CD4-positive, alpha-beta T cell treated with Interleukin-21 for 1 hour (primary cell): ENCODE data around the gene ARHGAP24.
A peak's percentile ranks its signal among the peaks of the same experiment; 100 is the strongest.

Experiments
- DNase-seq: peaks from one replicate; pipeline ENCODE4 v3.0.0-alpha.2; 2020

The ARHGAP24 gene

DNA sequence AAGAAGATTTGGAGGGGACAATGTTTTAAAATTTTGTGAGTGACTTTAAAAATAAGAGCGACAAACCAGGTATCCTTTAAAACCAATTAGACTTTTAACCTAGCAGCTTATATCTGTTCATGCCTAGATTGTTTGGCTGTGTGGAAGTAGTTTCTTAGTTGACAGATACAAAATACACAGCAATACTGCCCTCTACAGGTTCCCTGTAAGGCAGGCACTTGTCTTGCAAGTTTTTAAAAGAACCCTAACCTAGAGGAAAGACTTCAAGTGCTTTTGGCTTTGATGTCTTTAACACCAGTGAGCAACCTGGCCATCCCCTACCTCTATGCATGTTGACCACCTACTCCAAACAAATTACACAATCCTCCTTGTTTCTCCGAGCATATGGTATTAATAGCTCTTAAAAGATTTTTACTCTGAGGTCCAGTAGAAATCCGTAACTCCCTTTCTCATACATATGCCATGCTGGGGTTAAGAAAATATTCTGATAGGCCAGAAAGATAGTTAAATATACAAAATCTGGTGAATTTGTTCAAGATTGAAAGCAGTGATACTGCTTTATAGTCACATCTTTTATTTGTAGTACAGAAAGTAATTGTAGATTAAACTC is 273.0 kb downstream of the ARHGAP24 start:
- DNase-seq, result peak; percentile 18

DNA sequence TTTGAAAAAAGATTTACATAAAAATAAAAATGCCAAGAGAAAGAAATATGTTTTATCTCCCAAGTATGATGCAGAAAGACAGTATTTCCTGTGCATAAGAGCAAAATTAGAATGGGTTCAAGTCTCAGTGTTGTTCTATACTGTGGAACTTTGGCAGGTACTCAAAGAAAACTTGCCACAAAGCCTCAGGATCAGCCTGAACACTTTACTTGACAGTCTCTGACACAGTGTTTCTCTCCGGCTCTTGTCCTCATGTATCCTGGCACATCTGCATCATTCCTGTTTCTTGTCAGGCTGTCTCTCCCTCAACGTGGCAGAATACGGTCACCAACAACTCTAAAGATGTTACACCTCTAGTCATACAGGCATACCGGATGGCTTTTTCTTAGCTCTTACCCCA is 273.7 kb downstream of the ARHGAP24 start:
- no peak for DNase-seq

DNA sequence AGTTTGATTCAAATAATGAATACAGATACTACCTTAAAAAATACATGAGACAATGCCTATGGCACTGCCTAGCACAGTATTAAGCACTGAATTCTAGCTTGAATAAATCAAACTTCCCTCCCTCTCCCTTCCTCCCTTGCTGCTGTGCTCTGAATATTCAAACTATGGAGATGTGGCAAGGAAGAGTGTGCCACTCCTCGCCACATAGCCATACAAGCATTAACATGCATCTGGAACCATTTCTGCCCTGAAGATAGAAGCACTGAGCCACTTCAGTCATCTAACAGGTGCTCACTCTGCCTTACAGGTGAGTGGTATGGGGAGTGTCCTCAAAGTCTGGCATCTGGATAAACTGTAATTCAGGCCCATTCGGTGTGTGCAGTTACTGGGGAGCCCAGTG is 276.9 kb downstream of the ARHGAP24 start:
- no peak for DNase-seq

DNA sequence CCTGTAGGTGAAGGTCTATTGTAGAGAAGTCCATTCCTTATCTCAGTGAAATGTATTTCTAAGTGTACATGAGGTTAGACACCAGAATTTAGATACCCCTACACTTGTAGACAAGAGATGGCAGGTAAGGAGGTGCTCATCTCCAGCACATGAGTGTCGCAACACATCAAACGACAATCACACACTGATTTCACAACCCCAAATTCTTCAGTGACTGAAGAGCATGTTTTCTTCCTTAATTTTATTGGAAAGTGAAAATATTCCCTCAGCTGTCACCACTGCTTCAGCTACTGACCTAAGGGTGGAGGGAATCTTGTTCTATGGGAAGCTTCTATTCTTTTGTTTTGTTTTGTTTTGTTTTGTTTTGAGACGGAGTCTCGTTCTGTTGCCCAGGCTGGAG is 280.3 kb downstream of the ARHGAP24 start:
- DNase-seq, result no peak

DNA sequence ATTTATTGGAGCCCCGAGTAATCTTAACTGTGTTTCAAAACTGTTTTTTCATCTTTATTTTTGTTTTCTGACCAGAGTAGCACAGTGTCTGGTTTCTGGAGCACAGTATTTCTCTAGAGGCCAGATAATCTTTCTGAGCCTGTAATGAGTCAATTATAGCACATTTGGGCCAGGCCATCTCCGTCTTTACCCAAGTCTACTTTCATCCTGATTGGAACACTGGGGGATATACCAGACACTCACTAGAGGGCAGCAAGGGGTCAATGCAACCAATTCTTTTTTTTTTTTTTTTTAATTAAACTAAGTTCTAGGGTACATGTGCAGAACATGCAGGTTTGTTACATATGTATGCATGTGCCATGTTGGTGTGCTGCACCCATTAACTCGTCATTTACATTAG is 282.0 kb downstream of the ARHGAP24 start:
- no peak for DNase-seq

DNA sequence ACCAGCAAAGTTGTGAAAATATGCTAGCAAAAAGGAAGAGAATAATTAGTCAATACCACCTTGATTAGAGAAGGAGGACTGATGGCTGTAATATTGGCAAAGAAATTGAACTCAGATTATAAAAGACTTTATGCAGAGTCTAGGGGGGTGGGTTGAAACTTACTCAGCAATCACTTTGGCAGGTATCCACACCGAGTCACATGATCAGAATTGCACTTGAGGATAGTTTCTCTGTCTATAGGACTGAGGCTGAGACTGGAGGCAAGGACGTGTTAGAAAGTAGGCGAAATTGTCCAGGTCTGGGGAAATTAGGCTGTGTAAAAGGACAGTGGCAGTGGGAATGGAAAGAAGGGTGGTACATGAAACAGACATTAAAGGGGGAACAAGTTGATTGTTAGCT is 284.4 kb downstream of the ARHGAP24 start:
- DNase-seq, result no peak

DNA sequence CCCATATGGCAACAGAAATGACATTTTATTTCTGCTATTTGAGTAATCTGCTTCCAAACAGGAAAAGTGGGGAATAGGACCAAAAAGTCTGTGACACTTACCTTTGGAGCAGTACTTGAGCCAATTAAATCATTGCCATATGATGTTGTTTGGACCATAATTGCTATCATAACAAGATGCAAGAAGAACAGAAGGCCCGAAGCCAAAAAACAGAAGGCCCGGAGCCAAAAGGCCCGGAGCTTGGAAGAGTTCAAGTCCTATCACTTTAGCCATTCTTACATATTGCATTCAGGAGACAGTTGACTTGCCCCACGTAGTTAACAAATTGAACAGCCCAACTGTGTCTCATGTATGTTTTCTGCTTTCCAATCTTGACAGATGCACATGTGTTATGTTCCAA is 285.6 kb downstream of the ARHGAP24 start:
- DNase-seq, result no peak

DNA sequence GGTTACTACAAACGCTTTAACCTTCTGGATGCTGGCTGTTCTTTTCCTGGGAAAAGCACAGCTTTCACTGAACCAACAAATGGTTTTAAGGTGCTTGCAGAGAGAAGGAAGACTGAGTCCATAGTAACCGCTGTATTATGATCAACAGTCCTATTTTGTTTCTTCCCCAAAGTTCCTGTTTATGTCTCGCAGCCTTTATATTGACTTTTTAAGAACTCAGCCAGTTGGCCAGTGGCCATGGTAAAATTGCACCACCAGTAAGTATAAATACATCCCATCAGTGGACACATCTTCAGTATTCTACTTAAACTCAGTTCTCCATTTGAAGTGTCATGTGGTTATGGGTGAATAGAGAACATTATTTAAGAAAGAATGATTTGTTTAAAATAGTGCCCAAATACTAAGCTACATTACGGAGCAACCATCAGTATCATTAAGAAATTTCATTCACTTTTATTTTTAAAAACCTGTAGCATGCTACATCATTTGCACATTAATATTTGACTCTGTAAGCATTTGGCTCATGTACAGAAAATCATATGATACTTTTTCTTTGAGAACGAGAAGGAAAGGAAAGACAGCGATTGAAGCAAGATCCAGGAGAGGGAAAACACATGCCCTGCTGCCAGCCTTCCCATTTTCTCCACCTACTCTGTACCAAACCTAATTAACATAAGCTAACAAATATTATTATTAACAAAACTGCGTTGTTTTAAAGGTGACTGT is 287.0 kb downstream of the ARHGAP24 start:
- DNase-seq, result no peak

DNA sequence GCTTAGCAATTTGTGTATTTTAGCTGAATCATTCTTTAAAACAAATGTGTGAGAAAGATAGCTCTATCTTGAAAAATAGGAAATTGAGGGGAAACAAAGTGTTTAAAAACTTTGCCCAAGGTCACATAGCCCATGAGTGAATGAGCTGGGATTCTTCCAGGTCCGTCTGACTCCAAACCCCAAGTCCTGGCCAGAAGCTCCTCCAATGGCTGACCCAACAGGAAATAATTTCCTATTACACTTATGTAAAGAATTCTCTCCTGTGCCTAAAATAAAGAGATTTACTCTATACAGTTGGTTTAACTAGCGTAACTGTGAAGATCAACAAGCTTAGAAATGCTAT is 287.6 kb downstream of the ARHGAP24 start:
- no peak for DNase-seq

DNA sequence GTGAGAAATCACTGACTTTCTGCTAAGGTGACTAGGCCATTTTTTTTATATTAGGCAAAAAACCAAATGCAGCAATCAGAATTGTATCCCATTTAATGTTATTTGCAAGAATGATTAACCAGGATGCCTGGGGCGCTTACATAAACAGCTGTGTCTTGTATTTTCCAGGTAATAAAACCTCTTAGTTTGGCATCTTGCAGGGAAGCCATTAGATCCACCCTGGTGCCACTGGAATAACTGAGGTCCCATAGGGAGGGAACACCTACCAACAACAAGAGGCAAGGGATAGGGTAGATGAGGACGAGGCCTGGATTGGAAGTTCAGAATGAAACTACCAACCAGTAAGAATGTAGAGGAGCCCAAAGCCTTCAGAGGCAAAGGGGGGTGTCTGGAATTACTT is 288.3 kb downstream of the ARHGAP24 start:
- DNase-seq, result no peak

DNA sequence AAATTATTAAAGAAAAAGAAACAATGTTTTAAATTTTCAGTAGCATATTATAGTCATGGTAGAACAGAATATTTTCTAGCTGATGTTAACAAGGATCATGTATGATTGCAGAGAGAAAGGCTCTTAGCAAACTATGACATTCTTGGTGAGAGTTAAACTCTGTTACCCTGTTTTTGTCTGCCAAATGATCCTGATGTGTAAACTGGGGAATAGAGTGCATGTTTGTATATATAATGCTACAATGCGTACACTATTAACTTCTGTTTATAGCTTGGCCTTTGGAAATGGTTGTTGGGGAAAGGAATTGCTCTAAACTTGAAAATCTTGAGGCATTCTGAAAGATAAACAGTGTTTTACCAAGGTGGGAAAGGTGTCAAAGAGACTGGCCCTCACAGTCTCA is 292.7 kb downstream of the ARHGAP24 start:
- DNase-seq, result no peak

DNA sequence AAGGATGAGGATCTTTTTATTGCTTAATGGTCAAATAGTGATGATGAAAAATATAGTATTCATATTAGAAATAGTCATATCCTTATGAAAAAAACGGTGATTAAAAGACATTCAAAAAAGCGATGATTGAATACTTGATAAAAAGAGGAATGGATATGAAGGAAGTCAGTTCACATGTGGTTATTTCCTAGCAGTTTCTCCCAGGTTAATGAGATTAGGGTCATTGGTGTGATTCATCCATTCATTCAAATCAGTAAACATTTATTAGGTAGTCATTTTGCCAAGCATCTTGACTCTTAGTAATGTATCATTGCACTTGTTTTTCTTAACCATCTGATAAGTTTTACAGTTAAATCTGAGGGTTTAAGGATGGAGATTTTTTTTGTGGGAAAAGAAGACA is 294.1 kb downstream of the ARHGAP24 start:
- DNase-seq, result no peak

DNA sequence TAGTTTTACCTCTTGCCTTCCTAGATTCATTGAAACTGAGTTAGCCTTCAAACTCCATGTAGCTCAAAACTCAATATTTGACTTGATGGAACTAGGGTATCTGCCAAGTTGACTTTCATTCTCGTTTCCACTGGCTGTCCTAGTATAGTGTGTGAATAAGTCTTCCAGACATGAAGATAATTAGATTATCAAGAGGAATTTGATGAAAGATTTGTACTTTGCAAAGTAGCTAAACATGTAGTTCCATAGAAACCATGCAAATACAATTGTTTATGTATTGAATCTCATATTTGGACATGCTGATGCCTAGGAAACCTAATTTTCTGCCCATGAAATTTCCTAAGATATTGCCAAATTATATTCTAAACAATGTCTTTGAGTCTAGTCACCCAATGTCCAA is 297.5 kb downstream of the ARHGAP24 start:
- no peak for DNase-seq

DNA sequence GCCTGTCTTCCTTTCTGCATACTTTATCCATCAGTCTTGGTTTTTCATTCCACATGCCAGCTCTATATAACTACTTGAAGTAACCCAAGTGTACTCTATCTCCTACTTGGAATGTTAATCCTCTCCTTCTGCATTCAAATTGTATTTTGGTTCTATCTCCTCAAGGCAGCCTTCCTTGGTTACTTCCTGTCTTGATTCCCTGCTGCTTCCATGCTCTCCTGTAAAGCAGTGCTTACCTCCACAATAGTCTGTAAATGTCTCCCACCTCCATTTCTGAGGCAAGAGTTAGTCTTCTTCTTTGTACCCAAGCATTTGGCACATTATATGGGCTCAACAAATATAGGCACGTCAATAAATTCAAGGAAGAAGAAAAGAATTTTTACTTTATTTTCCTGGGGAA is 298.4 kb downstream of the ARHGAP24 start:
- no peak for DNase-seq

DNA sequence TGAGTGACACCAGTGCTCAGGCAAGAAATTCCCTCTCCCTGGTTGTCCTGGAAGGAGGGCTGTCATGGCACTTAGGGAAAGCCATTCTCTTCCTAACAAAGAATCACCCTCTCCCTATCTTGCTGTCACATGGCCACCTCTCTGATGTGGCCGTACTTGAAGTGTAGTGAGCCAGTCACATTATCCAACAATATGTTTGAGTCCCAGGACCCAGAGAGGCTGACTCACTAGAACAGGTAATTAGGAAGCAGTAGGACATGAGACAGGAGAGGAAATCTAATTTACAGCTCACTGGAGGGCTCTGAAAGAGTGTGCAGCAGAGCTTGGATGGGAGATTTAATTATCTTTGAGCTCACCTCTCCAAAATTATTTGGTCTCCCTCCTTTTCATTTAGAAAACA is 299.1 kb downstream of the ARHGAP24 start:
- DNase-seq, result no peak

DNA sequence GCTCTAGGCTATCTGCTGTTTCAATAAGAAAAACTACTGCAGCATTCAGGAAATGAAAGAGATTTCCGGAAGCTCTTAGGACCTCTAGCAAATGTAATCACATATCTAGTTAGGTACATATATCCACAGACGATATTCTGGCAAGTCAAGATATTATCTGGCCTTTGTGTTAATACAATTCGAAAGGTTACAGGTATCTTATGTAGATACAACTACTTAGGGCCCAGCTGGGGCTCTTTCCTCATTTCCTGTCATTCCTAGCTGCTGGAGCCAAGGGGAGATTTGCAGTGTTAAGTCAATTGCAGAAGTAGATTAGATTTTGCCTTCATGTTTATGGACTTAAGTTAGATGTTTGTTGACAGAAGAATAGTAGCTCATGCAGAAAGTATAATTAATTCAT is 299.5 kb downstream of the ARHGAP24 start:
- DNase-seq, result no peak

DNA sequence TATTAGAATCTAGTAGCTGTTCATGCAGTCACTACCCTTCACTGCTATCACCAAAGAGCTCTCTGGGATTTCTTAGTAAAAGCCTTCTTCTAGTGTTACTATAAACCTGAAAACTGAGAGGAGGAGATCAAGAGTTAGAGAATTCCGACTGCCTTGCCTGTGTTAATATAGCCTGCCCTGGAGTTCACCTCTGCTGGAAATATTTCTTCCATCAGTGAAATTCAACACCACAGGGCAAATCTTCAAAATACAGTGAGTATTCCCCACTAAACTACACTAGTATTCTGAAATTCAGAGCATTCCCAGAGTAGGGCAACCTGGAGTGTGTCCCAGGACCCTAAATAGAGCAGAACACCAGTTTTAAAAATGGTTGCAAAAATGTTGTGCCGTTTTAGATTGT is 301.1 kb downstream of the ARHGAP24 start:
- no peak for DNase-seq

DNA sequence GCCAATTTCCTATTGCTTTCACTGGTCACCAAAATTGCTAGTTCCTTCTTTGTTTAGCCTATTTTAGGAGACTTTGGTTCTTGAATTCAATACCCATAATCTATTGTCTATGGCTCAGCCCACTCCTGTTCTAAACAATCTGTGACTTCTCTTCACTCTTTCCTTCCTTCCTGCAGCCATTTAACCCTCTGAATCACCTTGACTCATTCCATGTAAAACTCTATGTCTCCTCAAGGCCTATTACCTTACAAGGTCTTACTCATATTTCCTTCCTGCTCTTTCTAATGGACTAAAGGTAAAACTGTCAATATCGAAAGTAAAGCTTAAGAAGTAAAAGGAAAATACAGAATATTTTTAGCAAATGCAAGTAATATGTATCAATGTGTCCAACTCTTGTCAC is 301.6 kb downstream of the ARHGAP24 start:
- no peak for DNase-seq

DNA sequence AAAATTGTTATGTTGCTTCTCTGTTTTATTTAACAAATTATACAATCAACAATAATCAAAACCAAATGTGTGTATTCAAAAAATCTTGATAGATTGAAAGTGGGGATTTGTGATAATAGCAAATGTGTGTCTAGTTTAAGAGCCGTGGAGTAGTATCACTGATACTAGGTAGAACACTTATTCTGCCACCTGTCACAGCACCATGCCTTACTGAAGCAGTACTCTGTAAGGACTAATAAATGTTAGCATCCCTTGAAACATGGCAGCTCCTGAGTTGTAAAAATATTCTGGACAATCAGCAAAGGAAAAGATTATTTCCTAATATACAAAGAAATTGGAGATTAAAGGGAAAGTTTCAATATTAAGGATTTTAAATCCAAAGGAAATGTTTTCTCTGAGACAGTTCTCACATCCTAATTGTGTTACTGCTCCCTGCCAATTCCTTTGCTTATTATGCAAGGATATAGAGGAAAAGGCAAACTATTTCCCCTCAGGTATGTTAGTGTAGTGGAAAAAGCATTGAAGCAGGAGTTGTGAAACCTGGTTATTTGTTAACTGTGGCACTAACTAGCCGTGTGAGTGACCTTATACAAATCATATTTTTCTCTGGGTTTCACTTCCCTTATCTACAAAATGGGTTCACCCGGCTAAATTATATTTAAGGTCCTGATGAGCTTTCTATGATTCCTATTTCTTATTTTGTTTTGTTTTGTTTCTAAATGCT is 303.1 kb downstream of the ARHGAP24 start:
- no peak for DNase-seq

DNA sequence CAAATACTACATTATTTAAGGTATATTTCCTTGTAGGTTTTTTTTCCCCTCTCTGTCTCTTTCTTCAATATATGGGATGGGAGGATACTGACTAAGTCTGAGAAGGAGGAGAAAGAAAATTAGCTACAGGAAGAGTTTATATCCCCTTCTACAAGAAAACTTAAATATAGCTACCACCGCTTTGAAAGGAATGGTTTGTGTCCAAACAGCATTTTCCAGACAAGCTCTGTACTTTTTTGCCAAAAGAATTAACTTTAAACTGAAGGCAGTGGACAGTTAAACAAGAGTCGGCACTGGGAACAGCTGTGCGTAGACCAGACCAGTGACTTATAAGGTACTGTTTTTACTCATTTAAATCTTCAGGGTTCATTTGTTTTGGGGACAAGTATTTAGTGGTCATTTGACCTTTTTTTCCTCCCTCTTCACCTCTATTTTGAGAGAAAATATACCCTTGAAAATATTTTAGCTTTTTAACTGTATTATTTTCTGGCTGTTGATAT is 303.7 kb downstream of the ARHGAP24 start:
- no peak for DNase-seq

DNA sequence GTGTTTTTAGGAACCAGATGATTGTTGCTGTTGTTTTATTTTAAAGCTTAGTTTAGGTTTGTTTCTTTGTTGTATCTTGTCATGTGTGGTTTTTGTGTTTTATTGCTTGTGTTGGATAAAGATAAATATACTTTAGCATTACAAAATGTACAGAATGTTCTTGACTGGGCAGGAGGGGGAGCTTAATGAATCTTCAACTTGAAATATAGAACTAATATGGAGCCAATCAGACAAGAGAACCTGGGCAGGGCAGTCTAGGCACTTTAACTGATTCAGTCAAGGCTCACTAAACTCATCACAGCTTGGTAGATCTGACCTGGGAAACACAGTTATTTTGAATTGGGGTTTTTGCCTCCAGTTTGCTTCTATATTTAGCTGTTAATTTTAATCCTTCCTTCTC is 304.2 kb downstream of the ARHGAP24 start:
- no peak for DNase-seq

DNA sequence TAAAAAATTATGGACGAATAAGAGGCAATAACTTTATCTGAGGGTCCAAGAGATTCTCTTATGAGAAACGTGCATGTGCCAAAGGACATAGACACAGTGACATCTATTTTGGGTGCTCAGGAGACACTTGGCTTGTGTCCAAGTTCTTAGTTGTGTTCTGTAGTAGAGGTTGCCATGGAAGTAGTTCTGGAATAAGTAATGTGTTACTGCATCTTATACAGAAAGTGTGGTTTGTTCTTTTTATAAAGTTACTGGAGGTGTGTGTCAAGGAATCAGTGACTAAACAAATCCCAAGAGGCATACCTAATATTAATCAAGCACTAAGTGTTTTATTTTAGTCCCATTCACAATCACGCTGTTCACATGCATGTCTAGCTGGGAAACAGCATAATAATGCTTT is 305.7 kb downstream of the ARHGAP24 start:
- no peak for DNase-seq

DNA sequence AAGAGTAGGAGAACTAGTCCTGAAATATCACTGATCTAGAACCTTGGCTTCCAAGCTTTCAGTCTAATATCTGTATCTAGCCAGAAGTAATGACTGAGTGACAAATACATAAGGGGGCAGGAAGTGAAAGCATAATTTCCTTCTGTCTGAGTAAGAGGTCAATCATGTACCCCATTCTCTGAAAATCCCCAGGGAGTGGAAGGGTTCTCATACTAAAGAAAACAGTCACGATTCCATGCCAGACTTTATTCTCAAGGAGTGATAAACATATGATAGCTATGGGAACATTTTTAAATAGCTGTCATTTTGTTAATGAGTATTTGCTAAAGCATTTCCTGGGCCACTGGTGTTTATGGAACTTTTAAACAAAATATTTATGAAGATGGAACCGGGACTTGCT is 308.5 kb downstream of the ARHGAP24 start:
- DNase-seq, result no peak

DNA sequence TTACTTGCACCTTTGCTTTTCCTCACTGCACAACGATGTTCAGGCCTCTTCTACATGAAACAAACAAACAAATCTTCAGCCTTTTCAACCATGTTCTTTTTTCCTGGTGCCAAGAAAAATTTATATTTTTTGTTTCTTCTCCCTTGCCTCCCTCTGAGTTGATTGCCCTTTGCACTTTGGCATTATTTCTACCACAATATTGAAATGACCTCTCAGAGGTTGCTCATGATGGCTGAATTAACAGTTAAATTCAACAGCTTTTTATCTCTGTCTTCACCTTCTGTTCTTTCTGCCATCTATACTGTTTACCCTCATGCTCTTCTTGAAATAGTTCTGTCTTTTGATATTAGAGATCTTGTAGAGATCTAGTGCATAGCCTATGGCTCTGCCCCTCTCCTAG is 308.9 kb downstream of the ARHGAP24 start:
- DNase-seq, result no peak
